Suprapubic skin (tissue), 4 donors: ENCODE measurements around the gene RBM19.

Experiments used
- EP300 ChIP-seq: sonication (generic); formaldehyde crosslinking; IDR thresholded peaks from one replicate; pipeline ENCODE4 v1.6.1; 2017; ENCODE audit warnings: antibody characterized with exemption
- POLR2A ChIP-seq, 2 donors: fragments of 450-650 bp; IDR thresholded peaks; one replicate each; pipeline ENCODE4 v1.6.1; 2017; ENCODE audit warnings: antibody characterized with exemption in 2 of 2, mild to moderate bottlenecking in 2 of 2, moderate library complexity in 2 of 2
- POLR2AphosphoS5 ChIP-seq, 3 donors: sonication (generic); formaldehyde crosslinking; IDR thresholded peaks; one replicate each; pipeline ENCODE4 v1.6.1; 2017; ENCODE audit warnings: antibody characterized with exemption in 3 of 3
- TF ChIP-seq, protein P1 (sequence below), 2 donors: fragments of 200-600 bp in 1 of 2; fragments of 450-650 bp in 1 of 2; sonication (generic) in 1 of 2; IDR thresholded peaks; one replicate each; pipeline ENCODE4 v1.5.1; 2016 to 2019; ENCODE audit warnings: antibody characterized with exemption in 2 of 2, mild to moderate bottlenecking in 1 of 2, moderate library complexity in 1 of 2

DNA sequence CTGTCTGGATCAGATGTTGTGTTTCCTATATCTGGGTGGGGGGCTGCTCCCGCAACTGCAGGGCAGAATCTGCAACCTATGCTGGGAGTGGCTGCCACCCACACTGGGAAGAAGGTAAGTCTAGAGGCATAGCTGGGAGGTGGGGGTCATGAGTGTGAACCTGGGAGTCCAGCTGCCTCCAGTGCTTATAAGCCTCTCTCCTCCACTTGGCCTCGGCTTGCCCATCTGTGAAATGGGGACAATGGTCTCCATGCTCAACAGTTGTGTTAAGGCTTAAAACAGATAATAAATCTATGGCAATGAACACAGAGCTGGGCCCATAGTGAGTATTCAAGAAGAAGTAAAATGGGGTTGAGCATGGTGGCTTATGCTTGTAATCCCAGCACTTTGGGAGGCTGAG lies 90.0 kb downstream of the RBM19 start:
- TF ChIP-seq, protein P1, sequence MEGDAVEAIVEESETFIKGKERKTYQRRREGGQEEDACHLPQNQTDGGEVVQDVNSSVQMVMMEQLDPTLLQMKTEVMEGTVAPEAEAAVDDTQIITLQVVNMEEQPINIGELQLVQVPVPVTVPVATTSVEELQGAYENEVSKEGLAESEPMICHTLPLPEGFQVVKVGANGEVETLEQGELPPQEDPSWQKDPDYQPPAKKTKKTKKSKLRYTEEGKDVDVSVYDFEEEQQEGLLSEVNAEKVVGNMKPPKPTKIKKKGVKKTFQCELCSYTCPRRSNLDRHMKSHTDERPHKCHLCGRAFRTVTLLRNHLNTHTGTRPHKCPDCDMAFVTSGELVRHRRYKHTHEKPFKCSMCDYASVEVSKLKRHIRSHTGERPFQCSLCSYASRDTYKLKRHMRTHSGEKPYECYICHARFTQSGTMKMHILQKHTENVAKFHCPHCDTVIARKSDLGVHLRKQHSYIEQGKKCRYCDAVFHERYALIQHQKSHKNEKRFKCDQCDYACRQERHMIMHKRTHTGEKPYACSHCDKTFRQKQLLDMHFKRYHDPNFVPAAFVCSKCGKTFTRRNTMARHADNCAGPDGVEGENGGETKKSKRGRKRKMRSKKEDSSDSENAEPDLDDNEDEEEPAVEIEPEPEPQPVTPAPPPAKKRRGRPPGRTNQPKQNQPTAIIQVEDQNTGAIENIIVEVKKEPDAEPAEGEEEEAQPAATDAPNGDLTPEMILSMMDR (IDR thresholded peaks at IDR 0.05) = no peak
- TF ChIP-seq POLR2AphosphoS5 (IDR thresholded peaks at IDR 0.05) (no peak), EP300 (no peak), POLR2A (IDR thresholded peaks at IDR 0.05) (no peak)
